H9 (cell line): ENCODE results near the gene ZMIZ1. TPM values are rescaled to one million over a fixed set of nuclear protein-coding genes. Genes with fewer than 3 reads are reported as not detected.

Experiments
- DNase-seq: peaks from one replicate; pipeline ENCODE4 v3.0.0-alpha.2; 2017
- H2AFZ ChIP-seq: one replicate; pipeline ENCODE4 v1.6.1; 2013; ENCODE audit warnings: mild to moderate bottlenecking, low read length, control low read depth, moderate library complexity
- H2AK5ac ChIP-seq: 2 replicates; pipeline ENCODE4 v1.6.1; 2013; ENCODE audit warnings: low read length, control low read depth, mixed read lengths; ENCODE audit not compliant: insufficient read length
- H2BK120ac ChIP-seq: one replicate; pipeline ENCODE4 v1.6.1; 2013; ENCODE audit warnings: low read depth, mild to moderate bottlenecking, low read length, control low read depth, inconsistent platforms; ENCODE audit not compliant: poor library complexity, severe bottlenecking
- H2BK12ac ChIP-seq: 2 replicates; pipeline ENCODE4 v1.6.1; 2013; ENCODE audit warnings: low read length, control low read depth, mixed read lengths, low read depth; ENCODE audit not compliant: insufficient read length
- H2BK15ac ChIP-seq: 2 replicates; pipeline ENCODE4 v1.6.1; 2013; ENCODE audit warnings: low read depth, low read length, control low read depth
- H2BK20ac ChIP-seq: one replicate; pipeline ENCODE4 v1.6.1; 2013; ENCODE audit warnings: low read depth, mild to moderate bottlenecking, low read length, control low read depth, inconsistent platforms; ENCODE audit not compliant: poor library complexity, severe bottlenecking
- H2BK5ac ChIP-seq: 2 replicates; pipeline ENCODE4 v1.6.1; 2013; ENCODE audit warnings: low read length, control low read depth, mixed read lengths; ENCODE audit not compliant: insufficient read length
- H3K14ac ChIP-seq: 2 replicates; pipeline ENCODE4 v1.6.1; 2013; ENCODE audit warnings: low read length, control low read depth; ENCODE audit not compliant: insufficient read depth
- H3K18ac ChIP-seq: 2 replicates; pipeline ENCODE4 v1.6.1; 2013; ENCODE audit warnings: low read depth, mild to moderate bottlenecking, mixed read lengths, low read length, control low read depth; ENCODE audit not compliant: insufficient read length
- H3K23ac ChIP-seq: 2 replicates; pipeline ENCODE4 v1.6.1; 2013; ENCODE audit warnings: low read length, control low read depth, mixed read lengths, low read depth; ENCODE audit not compliant: insufficient read length
- H3K23me2 ChIP-seq: 2 replicates; pipeline ENCODE4 v1.6.1; 2013; ENCODE audit warnings: low read depth, mild to moderate bottlenecking, mixed read lengths, low read length, control low read depth; ENCODE audit not compliant: insufficient read length, poor library complexity, severe bottlenecking
- H3K27ac ChIP-seq: 2 replicates; pipeline ENCODE4 v1.5.1; 2013; ENCODE audit warnings: low read length, control low read depth, mixed read lengths, low read depth; ENCODE audit not compliant: insufficient read length
- H3K27me3 ChIP-seq: 2 replicates; pipeline ENCODE4 v1.6.1; 2013; ENCODE audit warnings: low read length, control low read depth, inconsistent platforms; ENCODE audit not compliant: insufficient read depth
- H3K4ac ChIP-seq: 2 replicates; pipeline ENCODE4 v1.6.1; 2013; ENCODE audit warnings: low read depth, mild to moderate bottlenecking, control low read depth, inconsistent platforms, low read length, moderate library complexity
- H3K4me1 ChIP-seq: 2 replicates; pipeline ENCODE4 v1.6.1; 2013; ENCODE audit warnings: low read length, control low read depth, inconsistent platforms; ENCODE audit not compliant: insufficient read depth
- H3K4me2 ChIP-seq: 2 replicates; pipeline ENCODE4 v1.6.1; 2013; ENCODE audit warnings: low read length, control low read depth, mixed read lengths; ENCODE audit not compliant: insufficient read length, insufficient read depth
- H3K56ac ChIP-seq: 2 replicates; pipeline ENCODE4 v1.6.1; 2013; ENCODE audit warnings: low read depth, mild to moderate bottlenecking, mixed read lengths, low read length, control low read depth; ENCODE audit not compliant: insufficient read length
- H3K79me1 ChIP-seq: 2 replicates; pipeline ENCODE4 v1.6.1; 2013; ENCODE audit warnings: low read depth, mild to moderate bottlenecking, moderate library complexity, low read length, control low read depth, inconsistent platforms; ENCODE audit not compliant: insufficient read depth, poor library complexity, severe bottlenecking
- H3K79me2 ChIP-seq: 2 replicates; pipeline ENCODE4 v1.6.1; 2013; ENCODE audit warnings: low read length, control low read depth, inconsistent platforms; ENCODE audit not compliant: insufficient read depth
- H3K9ac ChIP-seq: 2 replicates; pipeline ENCODE4 v1.6.1; 2013; ENCODE audit warnings: low read length, control low read depth, mixed read lengths; ENCODE audit not compliant: insufficient read length; ENCODE audit errors: extremely low read depth
- H3K9me3 ChIP-seq: one replicate; pipeline ENCODE4 v1.6.1; 2013; ENCODE audit warnings: low read depth, low read length, inconsistent platforms; ENCODE audit not compliant: control insufficient read depth
- H3T11ph ChIP-seq: one replicate; pipeline ENCODE4 v1.6.1; 2013; ENCODE audit warnings: mild to moderate bottlenecking, low read length, control low read depth, inconsistent platforms
- H4K20me1 ChIP-seq: one replicate; pipeline ENCODE4 v1.6.1; 2013; ENCODE audit not compliant: control insufficient read depth, insufficient read length, insufficient read depth
- H4K5ac ChIP-seq: 2 replicates; pipeline ENCODE4 v1.6.1; 2013; ENCODE audit warnings: low read depth, mild to moderate bottlenecking, mixed read lengths, low read length, control low read depth; ENCODE audit not compliant: insufficient read length
- H4K8ac ChIP-seq: replicated peaks from 2 replicates; pipeline ENCODE4 v1.6.1; 2013; ENCODE audit warnings: low read length, control low read depth, mixed read lengths, low read depth; ENCODE audit not compliant: insufficient read length
- H4K91ac ChIP-seq: 2 replicates; pipeline ENCODE4 v1.6.1; 2013; ENCODE audit warnings: low read depth, mild to moderate bottlenecking, moderate library complexity, mixed read lengths, low read length, control low read depth; ENCODE audit not compliant: insufficient read length
- H3K27ac Mint-ChIP-seq, 3 experiments: 2 replicates in 2 of 3; 3 replicates in 1 of 3; pipeline ENCODE4 v1.8.0; 2020 to 2021; ENCODE audit warnings: mixed read lengths in 3 of 3, mild to moderate bottlenecking in 1 of 3, moderate library complexity in 1 of 3
- H3K27me3 Mint-ChIP-seq: 2 replicates; pipeline ENCODE4 v1.8.0; 2021; ENCODE audit warnings: low read depth, mild to moderate bottlenecking, moderate library complexity, mixed read lengths
- H3K36me3 Mint-ChIP-seq, 3 experiments: 2 replicates in 2 of 3; 3 replicates in 1 of 3; pipeline ENCODE4 v1.8.0; 2020 to 2021; ENCODE audit warnings: low read depth in 3 of 3, mixed read lengths in 3 of 3; ENCODE audit not compliant: insufficient read depth in 1 of 3
- H3K4me1 Mint-ChIP-seq, 2 experiments: 2 replicates each; pipeline ENCODE4 v1.8.0; 2020; ENCODE audit warnings: mixed read lengths in 2 of 2
- H3K4me3 Mint-ChIP-seq, 2 experiments: 2 replicates in 1 of 2; 3 replicates in 1 of 2; pipeline ENCODE4 v1.8.0; 2020 to 2021; ENCODE audit warnings: mild to moderate bottlenecking in 2 of 2, mixed read lengths in 2 of 2, moderate library complexity in 1 of 2
- H3K9me3 Mint-ChIP-seq, 2 experiments: 2 replicates in 1 of 2; 3 replicates in 1 of 2; pipeline ENCODE4 v1.8.0; 2020; ENCODE audit warnings: mild to moderate bottlenecking in 2 of 2, mixed read lengths in 2 of 2, moderate library complexity in 1 of 2
- CTCF ChIP-seq: fragments of 200-600 bp; sonication (generic); conservative IDR thresholded peaks from 3 replicates; pipeline ENCODE4 v1.8.0; 2021; ENCODE audit warnings: antibody characterized with exemption, mild to moderate bottlenecking
- WGBS: extraction: QIAGEN DNeasy Blood & Tissue Kit; methylation state at CpG from one replicate; pipeline ENCODE4 v1.1.7; 2013; ENCODE audit warnings: missing lambda C conversion rate, low lambda C conversion rate, mixed read lengths; ENCODE audit not compliant: insufficient read length; ENCODE audit errors: extremely low coverage; 5-methylcytosine and 5-hydroxymethylcytosine counted together
- total RNA-seq: library from RNA; stranded (reverse); gene quantifications from 2 replicates; pipeline ENCODE4 v1.2.1, GENCODE V29; 2021

Gene ZMIZ1
- total RNA-seq, 1 experiment from 2014 or later, result 36.9 TPM

- no peak overlapping the region for H2BK12ac ChIP-seq
- H2BK15ac ChIP-seq, result no peak overlapping the region
- H3K14ac ChIP-seq, result no peak overlapping the region
- H3T11ph ChIP-seq, result no peak overlapping the region
- no peaks in the 10 kb centered on the region for H3K23me2 ChIP-seq
- H3K9me3 ChIP-seq, result no peaks in the 10 kb centered on the region
- TF ChIP-seq CTCF, result no peak
- no peak for DNase-seq
- Mint-ChIP-seq H3K27ac (peak overlapping the region in 2 of 3 experiments; percentile 47 to 48; a peak in 3 of 7 replicates), H3K4me1 (peaks cover 0 to 3% of the 10 kb centered on the region in 2 experiments; a peak in 2 of 4 replicates), H3K9me3 (no peaks in the 10 kb centered on the region), H3K27me3 (no peaks in the 10 kb centered on the region; the same call in 1 of the 2 replicates), H3K4me3 (no peak overlapping the region), H3K36me3 (peaks cover 16 to 59% (median 40%) of the 10 kb centered on the region in 3 experiments)
- H3K4me2 ChIP-seq, result no peak overlapping the region
- H3K56ac ChIP-seq, result no peak overlapping the region
- no peak overlapping the region for H2BK5ac ChIP-seq
- H3K27me3 ChIP-seq, result no peaks in the 10 kb centered on the region
- H2BK120ac ChIP-seq, result no peak overlapping the region
- H4K8ac ChIP-seq, result no peak overlapping the region
- H2AK5ac ChIP-seq, result no peak overlapping the region
- no peak overlapping the region for H3K4ac ChIP-seq
- H3K27ac ChIP-seq, result no peak overlapping the region
- H3K18ac ChIP-seq, result no peak overlapping the region
- H2BK20ac ChIP-seq, result no peak overlapping the region
- no peak overlapping the region for H3K9ac ChIP-seq
- H4K91ac ChIP-seq, result no peak overlapping the region
- no peak overlapping the region for H4K5ac ChIP-seq
- H3K23ac ChIP-seq, result no peak overlapping the region
- no peak overlapping the region for H2AFZ ChIP-seq
- no peaks in the 10 kb centered on the region for H3K4me1 ChIP-seq
- H4K20me1 ChIP-seq, result no peaks in the 10 kb centered on the region
- no peaks in the 10 kb centered on the region for H3K79me1 ChIP-seq
- no CpG with 5 or more reads among the region's 26 CpGs for WGBS
- H3K79me2 ChIP-seq, result no peaks in the 10 kb centered on the region
Measured at GRCh38 chr10:79310911-79311573, 242.3 kb downstream of the ZMIZ1 start.
